Sigmoid colon (tissue), 7 donors: ENCODE measurements around the gene MYRF. TPM values are rescaled to one million over a fixed set of nuclear protein-coding genes. Genes with fewer than 3 reads are reported as not detected.

Experiments
- DNase-seq: peaks from one replicate; pipeline ENCODE4 v3.0.0-alpha.2; 2019
- H3K27ac ChIP-seq, 4 donors: fragments of 200-600 bp; sonication (generic); one replicate each; pipeline ENCODE4 v1.5.1; 2016 to 2019; ENCODE audit warnings: mild to moderate bottlenecking in 1 of 4
- H3K27me3 ChIP-seq, 3 donors: fragments of 200-600 bp; sonication (generic); one replicate each; pipeline ENCODE4 v1.5.1; 2019; ENCODE audit warnings: mild to moderate bottlenecking in 1 of 3
- H3K36me3 ChIP-seq, 4 donors: fragments of 200-600 bp; sonication (generic); one replicate each; pipeline ENCODE4 v1.5.1; 2016 to 2019
- H3K4me1 ChIP-seq, 4 donors: fragments of 200-600 bp; sonication (generic); one replicate each; pipeline ENCODE4 v1.5.1; 2017 to 2019
- H3K4me3 ChIP-seq, 4 donors: fragments of 200-600 bp; sonication (generic); one replicate each; pipeline ENCODE4 v1.5.1; 2017 to 2019; ENCODE audit warnings: mild to moderate bottlenecking in 2 of 4, moderate library complexity in 1 of 4
- H3K9me3 ChIP-seq, 4 donors: fragments of 200-600 bp in 3 of 4; sonication (generic) in 3 of 4; one replicate each; pipeline versions ENCODE4 v1.5.1 to v1.6.1; 2013 to 2019
- EP300 ChIP-seq, 4 donors: sonication (generic); formaldehyde crosslinking; IDR thresholded peaks; one replicate each; pipeline ENCODE4 v1.6.1; 2017; ENCODE audit warnings: antibody characterized with exemption in 4 of 4
- POLR2A ChIP-seq, 2 donors: fragments of 450-650 bp; IDR thresholded peaks; one replicate each; pipeline ENCODE4 v1.6.1; 2016; ENCODE audit warnings: antibody characterized with exemption in 2 of 2, mild to moderate bottlenecking in 2 of 2, moderate library complexity in 2 of 2
- POLR2AphosphoS5 ChIP-seq, 4 donors: sonication (generic); formaldehyde crosslinking; IDR thresholded peaks; one replicate each; pipeline ENCODE4 v1.6.1; 2017; ENCODE audit warnings: antibody characterized with exemption in 4 of 4
- WGBS, 2 donors: extraction: QIAGEN DNeasy Blood & Tissue Kit; methylation state at CpG; one replicate each; pipeline ENCODE4 v1.1.7; 2013; 5-methylcytosine and 5-hydroxymethylcytosine counted together
- intact Hi-C: fragments of 100-400 bp; cut with DNase I; formaldehyde crosslinking; loops from one replicate; pipeline ENCODE4 v1.15.1; 2023
- polyA plus RNA-seq, 3 donors: library from polyadenylated mRNA; stranded (reverse); fragments of 200-250 nt; gene quantifications; one replicate each; pipeline ENCODE4 v1.2.3, GENCODE V29; 2013
- total RNA-seq, 4 donors: library from RNA; depleted of rRNA; stranded (reverse); fragments of >200 nt; gene quantifications; one replicate each; pipeline ENCODE4 v1.1.0, GENCODE V29; 2016
- TF ChIP-seq, protein P1 (sequence below), 4 experiments: fragments of 450-650 bp in 3 of 4; fragments of 200-600 bp in 1 of 4; IDR thresholded peaks; one replicate each; pipeline ENCODE4 v1.5.1; 2016 to 2019; ENCODE audit warnings: antibody characterized with exemption in 4 of 4, mild to moderate bottlenecking in 3 of 4, moderate library complexity in 2 of 4
- donor health status: healthy with polysubstance abuse.
- donor health status: Bipolar disorder and iron deficiency.
- donor health status: healthy.

The MYRF gene
- total RNA-seq (under 1 TPM; under 0.01 to 0.83 (median 0.60) TPM), polyA plus RNA-seq (1 to 10 TPM in 2 of 3 donors, under 1 TPM in 1; 0.46 to 6.4 (median 1.8) TPM)

DNA sequence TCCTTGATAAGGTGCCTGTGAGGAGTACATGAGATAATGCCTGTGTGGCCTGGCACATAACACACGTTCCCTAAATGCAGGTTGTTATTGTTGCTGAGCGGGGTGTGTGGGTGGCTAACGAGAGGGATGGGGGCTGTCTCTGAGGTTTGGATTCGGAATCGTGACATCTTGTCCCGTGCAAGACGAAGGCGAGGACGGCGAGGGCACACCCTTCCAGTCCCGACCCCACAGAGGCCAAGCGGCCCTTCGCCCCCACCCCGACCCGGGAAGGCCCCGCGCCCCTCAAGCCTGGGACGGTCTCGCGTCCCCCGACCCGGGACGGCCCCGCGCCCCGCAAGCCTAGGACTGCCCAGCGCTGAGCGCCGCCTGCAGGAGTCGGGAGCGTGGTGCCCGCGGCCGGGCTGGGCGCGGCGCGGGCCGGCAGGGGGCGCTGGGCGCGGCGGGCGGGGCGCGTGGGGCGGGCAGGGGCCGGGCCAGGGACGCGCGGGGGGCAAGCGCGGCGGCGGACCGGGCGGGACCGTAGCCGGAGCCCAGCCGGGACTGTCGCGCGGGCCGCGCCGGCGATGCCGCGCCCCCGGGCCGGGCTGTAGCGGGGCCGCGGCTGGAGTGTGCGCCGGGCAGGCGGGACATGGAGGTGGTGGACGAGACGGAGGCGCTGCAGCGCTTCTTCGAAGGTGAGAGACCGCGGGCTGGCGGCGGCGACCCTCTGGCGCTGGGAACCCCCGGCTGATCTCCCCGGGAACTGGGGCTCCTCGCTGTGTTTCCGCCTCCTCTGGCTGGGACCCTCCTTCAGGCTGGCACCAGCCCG lies at the start of gene MYRF:
Gene MYRF, plus strand, starts transcription at position 520 of the 808 bp plus-strand sequence. Its CDS starts 109 bp downstream, at position 629.
- no peak for TF ChIP-seq POLR2AphosphoS5 (IDR thresholded peaks at IDR 0.05)
- TF ChIP-seq, protein P1, sequence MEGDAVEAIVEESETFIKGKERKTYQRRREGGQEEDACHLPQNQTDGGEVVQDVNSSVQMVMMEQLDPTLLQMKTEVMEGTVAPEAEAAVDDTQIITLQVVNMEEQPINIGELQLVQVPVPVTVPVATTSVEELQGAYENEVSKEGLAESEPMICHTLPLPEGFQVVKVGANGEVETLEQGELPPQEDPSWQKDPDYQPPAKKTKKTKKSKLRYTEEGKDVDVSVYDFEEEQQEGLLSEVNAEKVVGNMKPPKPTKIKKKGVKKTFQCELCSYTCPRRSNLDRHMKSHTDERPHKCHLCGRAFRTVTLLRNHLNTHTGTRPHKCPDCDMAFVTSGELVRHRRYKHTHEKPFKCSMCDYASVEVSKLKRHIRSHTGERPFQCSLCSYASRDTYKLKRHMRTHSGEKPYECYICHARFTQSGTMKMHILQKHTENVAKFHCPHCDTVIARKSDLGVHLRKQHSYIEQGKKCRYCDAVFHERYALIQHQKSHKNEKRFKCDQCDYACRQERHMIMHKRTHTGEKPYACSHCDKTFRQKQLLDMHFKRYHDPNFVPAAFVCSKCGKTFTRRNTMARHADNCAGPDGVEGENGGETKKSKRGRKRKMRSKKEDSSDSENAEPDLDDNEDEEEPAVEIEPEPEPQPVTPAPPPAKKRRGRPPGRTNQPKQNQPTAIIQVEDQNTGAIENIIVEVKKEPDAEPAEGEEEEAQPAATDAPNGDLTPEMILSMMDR (IDR thresholded peaks at IDR 0.05): peak in 3 of 4 experiments; percentile 14 to 34 (median 26)
- TF ChIP-seq POLR2A (IDR thresholded peaks at IDR 0.05): no peak
- Histone ChIP-seq H3K4me3 (peak within 1 kb of the TSS; percentile 21 to 52 (median 46)), H3K27me3 (peaks cover 9 to 35% (median 10%) of the 10 kb centered on the region in 3 donors), H3K36me3 (no peaks in the 10 kb centered on the region), H3K4me1 (peaks cover 0 to 13% (median 10%) of the 10 kb centered on the region in 4 donors), H3K27ac (no peak within 1 kb of the TSS), H3K9me3 (no peaks in the 10 kb centered on the region)
- intact Hi-C loops: loop anchor here (5.0 kb wide), 1 partner anchor 355 kb away; no protein-coding TSS in a partner anchor
- WGBS, 2 donors: 1 to 3% methylated on average over 93 of the region's 93 CpGs
- DNase-seq: no peak

DNA sequence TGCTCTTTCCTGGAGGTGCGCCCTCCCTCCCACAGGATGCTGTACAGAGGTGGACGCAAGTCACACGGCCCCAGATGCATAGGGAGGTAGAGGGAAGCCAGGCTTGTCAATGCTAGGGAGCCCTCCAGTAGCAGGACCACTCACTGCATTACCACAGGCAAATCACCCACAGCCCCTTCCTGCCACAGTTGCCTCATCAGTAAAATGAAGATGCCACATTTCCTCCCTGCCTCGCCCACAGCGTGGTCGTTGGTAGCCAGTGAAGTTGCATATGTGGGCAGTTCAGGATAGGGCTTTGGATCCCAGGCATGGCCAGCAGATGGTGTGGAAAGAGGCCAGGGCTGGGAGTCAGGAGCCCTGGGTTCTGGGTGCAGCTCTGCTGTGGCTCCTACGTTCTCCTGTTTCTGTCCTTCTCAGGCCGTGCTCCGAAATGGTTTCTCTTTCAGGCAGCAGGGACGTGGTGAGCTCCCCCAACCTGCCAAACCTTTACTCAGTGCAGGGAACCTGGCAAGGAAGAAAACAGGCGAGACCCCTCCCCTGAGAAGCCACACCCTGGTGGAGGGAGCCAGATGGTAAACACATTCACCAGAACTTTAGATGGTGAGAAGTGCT lies 49.6 kb upstream of the MYRF start:
- Histone ChIP-seq H3K27ac (no peak overlapping the region), H3K4me1 (peaks cover 0 to 41% (median 36%) of the 10 kb centered on the region in 4 donors), H3K36me3 (no peaks in the 10 kb centered on the region), H3K27me3 (no peaks in the 10 kb centered on the region), H3K4me3 (no peak overlapping the region), H3K9me3 (no peaks in the 10 kb centered on the region)
- no peak for DNase-seq
- TF ChIP-seq, protein P1 (IDR thresholded peaks at IDR 0.05): no peak
- TF ChIP-seq EP300 (IDR thresholded peaks at IDR 0.05): no peak
- TF ChIP-seq POLR2A (IDR thresholded peaks at IDR 0.05): no peak
- no peak for TF ChIP-seq POLR2AphosphoS5 (IDR thresholded peaks at IDR 0.05)
- intact Hi-C loops: no loop called here
- 67 to 69% methylated on average over 11 of the region's 11 CpGs for WGBS, 2 donors

DNA sequence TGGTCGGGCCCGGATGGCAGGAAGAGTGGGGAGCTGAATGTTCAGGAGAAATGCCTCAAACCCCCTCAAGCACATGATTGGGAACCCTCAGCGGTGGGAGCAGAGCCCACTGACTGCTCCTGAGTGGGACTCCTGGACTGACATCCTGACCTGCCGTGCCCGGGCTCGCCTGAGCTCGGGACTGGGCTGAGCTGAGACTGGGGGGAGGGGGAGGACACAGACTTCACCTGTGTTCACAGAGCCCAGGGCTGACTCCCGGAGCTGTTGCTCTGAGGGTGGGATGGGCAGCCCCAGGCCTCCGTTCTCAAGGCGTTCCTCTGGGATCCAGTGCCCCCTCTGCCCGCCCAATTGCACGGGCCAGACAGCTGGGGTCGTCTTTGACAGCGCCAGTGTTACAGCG lies 47.6 kb upstream of the MYRF start:
- Histone ChIP-seq H3K4me3 (no peak overlapping the region), H3K9me3 (no peaks in the 10 kb centered on the region), H3K36me3 (no peaks in the 10 kb centered on the region), H3K27ac (no peak overlapping the region), H3K27me3 (no peaks in the 10 kb centered on the region), H3K4me1 (peaks cover 0 to 21% (median 16%) of the 10 kb centered on the region in 4 donors)
- DNase-seq: no peak
- TF ChIP-seq POLR2A (IDR thresholded peaks at IDR 0.05) (no peak), EP300 (IDR thresholded peaks at IDR 0.05) (no peak), POLR2AphosphoS5 (IDR thresholded peaks at IDR 0.05) (no peak)
- TF ChIP-seq, protein P1 (IDR thresholded peaks at IDR 0.05): no peak
- intact Hi-C loops: no loop called here
- 91% methylated on average over 15 of the region's 15 CpGs for WGBS, 2 donors

GRCh38 chr11:61706452-61707400 lies 45.7 kb upstream of the MYRF start:
- no peak for DNase-seq
- TF ChIP-seq POLR2AphosphoS5 (IDR thresholded peaks at IDR 0.05) (no peak), POLR2A (IDR thresholded peaks at IDR 0.05) (no peak), EP300 (IDR thresholded peaks at IDR 0.05) (no peak)
- intact Hi-C loops: no loop called here
- peaks cover 0 to 2% (median 0%) of the 10 kb centered on the region in 4 donors for H3K4me1 ChIP-seq
- no peak overlapping the region for H3K4me3 ChIP-seq
- no peak overlapping the region for H3K27ac ChIP-seq
- WGBS, 2 donors: 68 to 85% methylated on average over 27 of the region's 27 CpGs
- no peaks in the 10 kb centered on the region for H3K9me3 ChIP-seq
- no peaks in the 10 kb centered on the region for H3K36me3 ChIP-seq
- no peaks in the 10 kb centered on the region for H3K27me3 ChIP-seq
